Measurements from ENCODE around the gene ADGRD2.

- TF ChIP-seq, protein P1, sequence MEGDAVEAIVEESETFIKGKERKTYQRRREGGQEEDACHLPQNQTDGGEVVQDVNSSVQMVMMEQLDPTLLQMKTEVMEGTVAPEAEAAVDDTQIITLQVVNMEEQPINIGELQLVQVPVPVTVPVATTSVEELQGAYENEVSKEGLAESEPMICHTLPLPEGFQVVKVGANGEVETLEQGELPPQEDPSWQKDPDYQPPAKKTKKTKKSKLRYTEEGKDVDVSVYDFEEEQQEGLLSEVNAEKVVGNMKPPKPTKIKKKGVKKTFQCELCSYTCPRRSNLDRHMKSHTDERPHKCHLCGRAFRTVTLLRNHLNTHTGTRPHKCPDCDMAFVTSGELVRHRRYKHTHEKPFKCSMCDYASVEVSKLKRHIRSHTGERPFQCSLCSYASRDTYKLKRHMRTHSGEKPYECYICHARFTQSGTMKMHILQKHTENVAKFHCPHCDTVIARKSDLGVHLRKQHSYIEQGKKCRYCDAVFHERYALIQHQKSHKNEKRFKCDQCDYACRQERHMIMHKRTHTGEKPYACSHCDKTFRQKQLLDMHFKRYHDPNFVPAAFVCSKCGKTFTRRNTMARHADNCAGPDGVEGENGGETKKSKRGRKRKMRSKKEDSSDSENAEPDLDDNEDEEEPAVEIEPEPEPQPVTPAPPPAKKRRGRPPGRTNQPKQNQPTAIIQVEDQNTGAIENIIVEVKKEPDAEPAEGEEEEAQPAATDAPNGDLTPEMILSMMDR (conservative IDR thresholded peaks at IDR 0.05; ENCODE audit: low read depth, low read length), result no peak
- TF ChIP-seq EZH2 (IDR thresholded peaks at IDR 0.05; ENCODE audit: low read length, unreplicated experiment) (no peak), EZH2phosphoT487 (IDR thresholded peaks at IDR 0.05; ENCODE audit: borderline replicate concordance, low read length) (no peak)
Measured at GRCh38 chr9:124505901-124506346, 55.7 kb downstream of the ADGRD2 start.

All from PC-3 (cell line).